Amniotic epithelial cell (primary cell): ENCODE measurements around the gene ZNF493.

Experiments used
- DNase-seq: peaks from one replicate; pipeline ENCODE4 v3.0.0-alpha.2; 2010; ENCODE audit warnings: low read depth

Gene ZNF493

GRCh38 chr19:21463449-21464105 lies 66.6 kb downstream of the ZNF493 start:
- peak; percentile 33 for DNase-seq

- no peak for DNase-seq
Measured at GRCh38 chr19:21466627-21467026, 69.7 kb downstream of the ZNF493 start.

GRCh38 chr19:21468791-21469190 lies 71.9 kb downstream of the ZNF493 start:
- DNase-seq: no peak

- DNase-seq: no peak
Measured at GRCh38 chr19:21472507-21472906, 75.6 kb downstream of the ZNF493 start.

GRCh38 chr19:21474671-21475181 lies 77.8 kb downstream of the ZNF493 start:
- peak; percentile 47 for DNase-seq
